ENCODE measurements around the gene BLID. TPM values are rescaled to one million over a fixed set of nuclear protein-coding genes. Genes with fewer than 3 reads are reported as not detected.

BLID gene
- total RNA-seq, 2 donors from 2014 or later = not detected

GRCh38 chr11:122075016-122075415, 41.0 kb downstream of the BLID start:
- H3K9me3 ChIP-seq (ENCODE audit: control insufficient read depth, low read length, poor library complexity, severe bottlenecking) = no peaks in the 10 kb centered on the region
- ATAC-seq = no peak
- H3K27me3 Mint-ChIP-seq = peaks cover 14% of the 10 kb centered on the region
- no peak for DNase-seq
- H3K27ac Mint-ChIP-seq = no peak overlapping the region
- H3K4me1 Mint-ChIP-seq = no peaks in the 10 kb centered on the region
- no peaks in the 10 kb centered on the region for H3K36me3 Mint-ChIP-seq (ENCODE audit: low read depth)
- H3K4me3 Mint-ChIP-seq = no peak overlapping the region

- H3K36me3 Mint-ChIP-seq (ENCODE audit: low read depth) = no peaks in the 10 kb centered on the region
- DNase-seq (no peak), ATAC-seq (no peak)
- peaks cover 24% of the 10 kb centered on the region for H3K27me3 Mint-ChIP-seq
- H3K4me1 Mint-ChIP-seq = no peaks in the 10 kb centered on the region
- H3K27ac Mint-ChIP-seq = no peak overlapping the region
- H3K4me3 Mint-ChIP-seq = no peak overlapping the region
- no peaks in the 10 kb centered on the region for H3K9me3 ChIP-seq (ENCODE audit: control insufficient read depth, low read length, poor library complexity, severe bottlenecking)
These were observed 42.0 kb downstream of the BLID start for GRCh38 chr11:122074022-122074421.

- no peak for ATAC-seq
- DNase-seq = no peak
These were observed 44.3 kb downstream of the BLID start for GRCh38 chr11:122071709-122072202.

GRCh38 chr11:122069707-122070360, 46.2 kb downstream of the BLID start:
- no peak for ATAC-seq
- H3K36me3 Mint-ChIP-seq (ENCODE audit: low read depth) = no peaks in the 10 kb centered on the region
- H3K27ac Mint-ChIP-seq = no peak overlapping the region
- peaks cover 33% of the 10 kb centered on the region for H3K27me3 Mint-ChIP-seq
- H3K9me3 ChIP-seq (ENCODE audit: control insufficient read depth, low read length, poor library complexity, severe bottlenecking) = no peaks in the 10 kb centered on the region
- no peaks in the 10 kb centered on the region for H3K4me1 Mint-ChIP-seq
- DNase-seq = no peak
- H3K4me3 Mint-ChIP-seq = no peak overlapping the region

More at GRCh38 chr11:122071709-122072202, 44.3 kb downstream of the BLID start:
- H3K27ac Mint-ChIP-seq = no peak overlapping the region
- no peak overlapping the region for H3K4me3 Mint-ChIP-seq
- H3K4me1 Mint-ChIP-seq = no peaks in the 10 kb centered on the region
- peaks cover 33% of the 10 kb centered on the region for H3K27me3 Mint-ChIP-seq
- H3K36me3 Mint-ChIP-seq (ENCODE audit: low read depth) = no peaks in the 10 kb centered on the region
- H3K9me3 ChIP-seq (ENCODE audit: control insufficient read depth, low read length, poor library complexity, severe bottlenecking) = no peaks in the 10 kb centered on the region

- H3K27me3 Mint-ChIP-seq = peaks cover 33% of the 10 kb centered on the region
- H3K4me3 Mint-ChIP-seq = no peak overlapping the region
- no peaks in the 10 kb centered on the region for H3K9me3 ChIP-seq (ENCODE audit: control insufficient read depth, low read length, poor library complexity, severe bottlenecking)
- H3K27ac Mint-ChIP-seq = no peak overlapping the region
- ATAC-seq = no peak
- no peak for DNase-seq
- H3K36me3 Mint-ChIP-seq (ENCODE audit: low read depth) = no peaks in the 10 kb centered on the region
- H3K4me1 Mint-ChIP-seq = no peaks in the 10 kb centered on the region
These were observed 47.2 kb downstream of the BLID start for GRCh38 chr11:122068837-122069236.

GRCh38 chr11:122068141-122068540, 47.9 kb downstream of the BLID start:
- H3K27ac Mint-ChIP-seq = no peak overlapping the region
- DNase-seq (no peak), ATAC-seq (no peak)
- no peak overlapping the region for H3K4me3 Mint-ChIP-seq
- no peaks in the 10 kb centered on the region for H3K9me3 ChIP-seq (ENCODE audit: control insufficient read depth, low read length, poor library complexity, severe bottlenecking)
- H3K27me3 Mint-ChIP-seq = peaks cover 33% of the 10 kb centered on the region
- no peaks in the 10 kb centered on the region for H3K36me3 Mint-ChIP-seq (ENCODE audit: low read depth)
- H3K4me1 Mint-ChIP-seq = no peaks in the 10 kb centered on the region

All from T-helper 17 cell (primary cell).